K562 (cell line): Measurements from ENCODE around the gene GET4. TPM values are rescaled to one million over a fixed set of nuclear protein-coding genes. Genes with fewer than 3 reads are reported as not detected.

Source experiments
- ATF4 ChIP-seq: fragments of 450-650 bp; formaldehyde crosslinking; IDR thresholded peaks from 2 replicates; pipeline ENCODE4 v1.4.0; 2022; ENCODE audit warnings: mild to moderate bottlenecking, moderate library complexity
- CCAR2 ChIP-seq: fragments of 200-400 bp; formaldehyde crosslinking; IDR thresholded peaks from 2 replicates; pipeline ENCODE4 v1.6.1; 2017; ENCODE audit warnings: mild to moderate bottlenecking, low read depth, low read length
- FOXA1 ChIP-seq: fragments of 450-650 bp; IDR thresholded peaks from 2 replicates; pipeline ENCODE4 v1.6.1; 2016; ENCODE audit warnings: mild to moderate bottlenecking, borderline replicate concordance
- GATAD2A ChIP-seq: fragments of 450-650 bp; IDR thresholded peaks from 2 replicates; pipeline ENCODE4 v1.6.1; 2017
- HMGN3 ChIP-seq: IDR thresholded peaks from 2 replicates; pipeline ENCODE4 v1.6.1; 2011; ENCODE audit warnings: borderline replicate concordance, low read depth, mild to moderate bottlenecking, mixed read lengths, low read length; ENCODE audit not compliant: insufficient read length; ENCODE audit errors: extremely low read depth
- HMGXB4 ChIP-seq: sonication (generic); formaldehyde crosslinking; IDR thresholded peaks from 2 replicates; pipeline ENCODE4 v1.8.1; 2023; ENCODE audit warnings: mild to moderate bottlenecking, missing genetic modification reagents
- HSF4 ChIP-seq: fragments of 250-450 bp; sonication (Bioruptor Pico); IDR thresholded peaks from 2 replicates; pipeline ENCODE4 v2.1.2; 2022; ENCODE audit warnings: mild to moderate bottlenecking, moderate library complexity, borderline replicate concordance
- IRF9 ChIP-seq: fragments of 450-650 bp; IDR thresholded peaks from 2 replicates; pipeline ENCODE4 v1.6.1; 2016; ENCODE audit warnings: missing biosample characterization, missing genetic modification characterization
- KLF1 ChIP-seq: fragments of 450-650 bp; IDR thresholded peaks from 2 replicates; pipeline ENCODE4 v1.6.1; 2016; ENCODE audit warnings: missing genetic modification characterization, missing compliant biosample characterization
- NR2C2 ChIP-seq, 2 experiments: fragments of 200-800 bp in 1 of 2; sonication (Bioruptor generic) in 1 of 2; sonication (generic) in 1 of 2; formaldehyde crosslinking in 1 of 2; IDR thresholded peaks; 2 replicates each; pipeline versions ENCODE4 v1.6.1 to v1.8.0; 2016 to 2022; ENCODE audit warnings: mild to moderate bottlenecking in 1 of 2, missing compliant biosample characterization in 1 of 2, missing genetic modification characterization in 1 of 2, missing genetic modification reagents in 1 of 2
- PCBP2 ChIP-seq: fragments of 200-400 bp; formaldehyde crosslinking; IDR thresholded peaks from 2 replicates; pipeline ENCODE4 v1.6.1; 2018; ENCODE audit warnings: low read length, low read depth, mild to moderate bottlenecking, moderate library complexity; ENCODE audit not compliant: poor library complexity, severe bottlenecking
- POLR2AphosphoS2 ChIP-seq: IDR thresholded peaks from 2 replicates; pipeline ENCODE4 v1.6.1; 2012; ENCODE audit warnings: low read length, improper control_type of control experiment
- POLR3A ChIP-seq: IDR thresholded peaks from 2 replicates; pipeline ENCODE4 v1.6.1; 2011; ENCODE audit warnings: borderline replicate concordance, mild to moderate bottlenecking, moderate library complexity; ENCODE audit not compliant: insufficient read length, insufficient read depth; ENCODE audit errors: extremely low read depth
- RAD21 ChIP-seq, 2 experiments: fragments of 250-450 bp in 1 of 2; fragments of 450-650 bp in 1 of 2; sonication (Bioruptor Pico) in 1 of 2; formaldehyde crosslinking in 1 of 2; IDR thresholded peaks in 1 of 2; conservative IDR thresholded peaks in 1 of 2; 2 replicates each; pipeline versions ENCODE4 v1.4.0 to v1.8.0; 2020 to 2022; ENCODE audit warnings: mild to moderate bottlenecking in 2 of 2, moderate library complexity in 1 of 2
- RBM22 ChIP-seq: fragments of 200-400 bp; formaldehyde crosslinking; IDR thresholded peaks from 2 replicates; pipeline ENCODE4 v1.6.1; 2018; ENCODE audit warnings: low read length, low read depth; ENCODE audit not compliant: poor library complexity, severe bottlenecking
- USF1 ChIP-seq: sonication (generic); formaldehyde crosslinking; IDR thresholded peaks from 2 replicates; pipeline ENCODE4 v1.9.0; 2022; ENCODE audit warnings: mild to moderate bottlenecking, missing genetic modification reagents
- ZNF133 ChIP-seq: fragments of 250-450 bp; sonication (Bioruptor Pico); IDR thresholded peaks from 2 replicates; pipeline ENCODE4 v1.4.0; 2020; ENCODE audit warnings: mild to moderate bottlenecking
- ZNF165 ChIP-seq: fragments of 250-450 bp; sonication (Bioruptor Pico); IDR thresholded peaks from 2 replicates; pipeline ENCODE4 v1.4.0; 2020; ENCODE audit warnings: borderline replicate concordance
- ZNF232 ChIP-seq: sonication (generic); formaldehyde crosslinking; IDR thresholded peaks from 2 replicates; pipeline ENCODE4 v1.8.0; 2022; ENCODE audit warnings: mild to moderate bottlenecking, missing genetic modification reagents
- polyA plus RNA-seq, 8 experiments: library from polyadenylated mRNA; depleted of rRNA in 4 of 8; stranded (reverse) in 5 of 8; unstranded in 3 of 8; fragments of >200 nt; fragmentation: Nextera tagmentation in 2 of 8; fragmentation: Illumina TruSeq in 1 of 8; extraction: Ambion mirVana in 2 of 8; extraction: Trizol in 1 of 8; gene quantifications; 2 replicates each; pipeline versions ENCODE4 v1.2.1 to v1.2.3, GENCODE V29; 2011 to 2014; ENCODE audit warnings: inconsistent platforms in 1 of 8, missing spikeins in 1 of 8
- total RNA-seq, 7 experiments: library from RNA; depleted of rRNA in 6 of 7; stranded (reverse); fragments of >200 nt in 6 of 7; fragmentation: Illumina TruSeq in 2 of 7; extraction: Trizol in 2 of 7; gene quantifications; 2 replicates each; pipeline versions ENCODE4 v1.2.1 to v1.2.3, GENCODE V29; 2011 to 2021; ENCODE audit warnings: low replicate concordance in 1 of 7

Gene GET4
- total and polyA plus RNA-seq, 9 of the 15 experiments (the other 6 are each of a cell fraction or from before 2014, with no cell fraction given), result 0.99 to 122 (median 40.4) TPM

- TF ChIP-seq ATF4 (peak; percentile 17; the same call in 1 of the 2 replicates), NR2C2 (CRISPR knock-in tag; IDR thresholded peaks at IDR 0.05) (peak; percentile 67; the same call in 1 of the 2 replicates), NR2C2 (tag; IDR thresholded peaks at IDR 0.05) (peak; percentile 88), ZNF165 (CRISPR knock-in tag) (no peak), RAD21 (CRISPR knock-in tag; conservative IDR thresholded peaks at IDR 0.05 in 1 of 2, IDR thresholded peaks at IDR 0.05 in 1 of 2) (peak in 1 of 2 experiments; percentile 22; a peak in 2 of 4 replicates), KLF1 (tag) (peak; percentile 96), IRF9 (tag) (no peak), HMGXB4 (CRISPR knock-in tag) (peak; percentile 93), RBM22 (peak; percentile 71), HMGN3 (peak; percentile 81), POLR3A (no peak), PCBP2 (no peak), HSF4 (peak; percentile 57; the same call in 1 of the 2 replicates), ZNF232 (CRISPR knock-in tag) (no peak; the same call in 1 of the 2 replicates), POLR2AphosphoS2 (peak; percentile 64; the same call in 1 of the 2 replicates), GATAD2A (no peak), ZNF133 (CRISPR knock-in tag) (no peak), CCAR2 (no peak), FOXA1 (no peak), USF1 (CRISPR knock-in tag) (peak; percentile 97)
Measured at GRCh38 chr7:876077-876971, at the start of gene GET4 (continued).
